Measurements from ENCODE around the gene DLGAP4. TPM values are rescaled to one million over a fixed set of nuclear protein-coding genes. Genes with fewer than 3 reads are reported as not detected.
A peak's percentile ranks its signal among the peaks of the same experiment; 100 is the strongest.

DLGAP4 gene
- total and polyA plus RNA-seq, 8 donors = 15.1 to 92.2 (median 33.5) TPM

DNA sequence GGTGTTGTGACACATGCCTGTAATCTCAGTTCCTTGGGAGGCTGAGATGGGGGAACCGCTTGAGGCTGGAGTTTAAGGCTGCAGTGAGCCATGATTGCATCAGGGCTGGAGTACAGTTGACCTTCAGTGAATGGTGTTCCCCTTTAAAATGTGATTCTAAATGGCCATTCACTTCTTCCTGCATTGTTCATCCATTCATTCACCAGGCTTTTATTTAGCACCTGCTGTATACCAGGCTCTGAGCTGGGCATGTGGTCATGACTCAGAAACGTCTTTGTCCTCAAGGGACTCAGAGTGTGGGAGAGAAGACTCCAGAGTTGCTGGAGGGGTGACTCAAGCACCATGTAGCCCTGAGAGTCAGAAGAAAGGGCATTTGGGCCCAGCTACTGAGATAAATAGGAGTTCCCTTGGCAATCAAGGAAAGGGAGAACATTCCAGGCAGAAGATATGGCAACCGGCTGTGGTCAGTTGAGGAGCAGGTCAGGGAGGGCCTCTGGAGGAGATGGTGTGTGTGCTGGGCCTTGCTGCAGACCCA is 101.1 kb downstream of the DLGAP4 start:
- Histone ChIP-seq H3K27me3 (peaks cover 0 to 38% (median 2%) of the 10 kb centered on the region in 3 donors), H3K36me3 (no peaks in the 10 kb centered on the region), H3K4me1 (no peaks in the 10 kb centered on the region), H3K4me3 (no peak overlapping the region), H3K9me3 (peaks cover 0 to 7% (median 0%) of the 10 kb centered on the region in 4 donors), H3K27ac (no peak overlapping the region)
- WGBS, 5 donors = 82 to 85% (median 84%) methylated on average over 3 of the region's 3 CpGs
- no peak for TF ChIP-seq POLR2AphosphoS5 (IDR thresholded peaks at IDR 0.05)
- TF ChIP-seq POLR2A (IDR thresholded peaks at IDR 0.05) = no peak
- no peak for TF ChIP-seq CTCF (IDR thresholded peaks at IDR 0.05)
- DNase-seq = no peak
- intact Hi-C loops (cut with DNase I; ENCODE audit: low total_unique reads) = no loop called here

- H3K36me3 ChIP-seq = no peaks in the 10 kb centered on the region
- H3K27ac ChIP-seq = no peak overlapping the region
- H3K27me3 ChIP-seq = peaks cover 0 to 31% (median 0%) of the 10 kb centered on the region in 3 donors
- H3K4me3 ChIP-seq = no peak overlapping the region
- WGBS, 5 donors = 11 to 20% (median 13%) methylated on average over 9 to 10 of the region's 10 CpGs
- TF ChIP-seq CTCF (IDR thresholded peaks at IDR 0.05) (no peak), POLR2A (IDR thresholded peaks at IDR 0.05) (no peak), POLR2AphosphoS5 (IDR thresholded peaks at IDR 0.05) (no peak), EP300 (IDR thresholded peaks at IDR 0.05) (no peak)
- H3K9me3 ChIP-seq = peaks cover 0 to 3% (median 0%) of the 10 kb centered on the region in 4 donors
- peak; percentile 49 to 78 for DNase-seq
- intact Hi-C loops (cut with DNase I; ENCODE audit: low total_unique reads) = no loop called here
- no peaks in the 10 kb centered on the region for H3K4me1 ChIP-seq
Measured at GRCh38 chr20:36408219-36408618, 102.1 kb downstream of the DLGAP4 start.

GRCh38 chr20:36411861-36412454 is 105.8 kb downstream of the DLGAP4 start:
- 57 to 70% (median 65%) methylated on average over 4 to 7 of the region's 7 CpGs for WGBS, 5 donors
- DNase-seq = no peak
- intact Hi-C loops (cut with DNase I; ENCODE audit: low total_unique reads) = no loop called here

DNA sequence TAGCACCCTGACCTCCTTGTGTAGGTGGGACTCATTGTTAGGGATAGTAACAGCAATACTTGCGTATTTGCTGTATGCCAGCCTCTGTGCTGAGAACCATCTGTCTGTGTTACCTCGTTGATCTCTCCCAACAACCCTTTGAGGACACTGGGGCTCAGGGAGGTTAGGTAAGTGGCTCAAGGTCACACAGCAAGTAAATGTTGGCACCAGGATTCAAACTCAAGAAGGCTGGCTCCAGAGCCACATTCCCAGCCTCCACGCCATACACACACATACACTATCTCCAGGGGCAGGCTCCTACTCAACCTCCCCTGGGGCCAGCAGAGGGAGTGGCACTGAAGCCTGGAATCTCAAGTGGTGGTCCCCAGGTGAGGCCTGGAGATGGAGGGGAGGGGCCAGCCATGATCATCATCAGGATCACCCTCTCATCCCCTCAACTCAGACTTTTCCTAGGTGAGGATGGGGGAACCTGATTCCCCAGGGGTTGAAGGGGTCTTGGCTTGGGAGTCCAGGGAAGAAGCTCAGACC is 109.4 kb downstream of the DLGAP4 start:
- no peak for DNase-seq
- TF ChIP-seq POLR2AphosphoS5 (IDR thresholded peaks at IDR 0.05) (no peak), EP300 (IDR thresholded peaks at IDR 0.05) (no peak), CTCF (IDR thresholded peaks at IDR 0.05) (no peak), POLR2A (IDR thresholded peaks at IDR 0.05) (no peak)
- Histone ChIP-seq H3K27me3 (peaks cover 0 to 61% (median 6%) of the 10 kb centered on the region in 3 donors), H3K4me1 (no peaks in the 10 kb centered on the region), H3K9me3 (peaks cover 3 to 7% (median 5%) of the 10 kb centered on the region in 4 donors), H3K27ac (no peak overlapping the region), H3K36me3 (no peaks in the 10 kb centered on the region), H3K4me3 (no peak overlapping the region)
- intact Hi-C loops (cut with DNase I; ENCODE audit: low total_unique reads) = no loop called here
- 65 to 76% (median 74%) methylated on average over 2 to 3 of the region's 3 CpGs for WGBS, 5 donors

More at GRCh38 chr20:36411861-36412454, 105.8 kb downstream of the DLGAP4 start:
- no peak for TF ChIP-seq CTCF (IDR thresholded peaks at IDR 0.05)
- no peak for TF ChIP-seq POLR2AphosphoS5 (IDR thresholded peaks at IDR 0.05)
- no peak for TF ChIP-seq EP300 (IDR thresholded peaks at IDR 0.05)
- no peak for TF ChIP-seq POLR2A (IDR thresholded peaks at IDR 0.05)
- Histone ChIP-seq H3K27me3 (peaks cover 0 to 44% (median 6%) of the 10 kb centered on the region in 3 donors), H3K4me1 (no peaks in the 10 kb centered on the region), H3K27ac (no peak overlapping the region), H3K9me3 (no peaks in the 10 kb centered on the region), H3K36me3 (no peaks in the 10 kb centered on the region), H3K4me3 (no peak overlapping the region)

Measured in stomach (tissue), 9 donors.